Measurements from ENCODE around the gene CHI3L2. TPM values are rescaled to one million over a fixed set of nuclear protein-coding genes. Genes with fewer than 3 reads are reported as not detected.

Gene CHI3L2
- total RNA-seq, 2 experiments from 2014 or later, result 9.2 to 10.4 TPM

DNA sequence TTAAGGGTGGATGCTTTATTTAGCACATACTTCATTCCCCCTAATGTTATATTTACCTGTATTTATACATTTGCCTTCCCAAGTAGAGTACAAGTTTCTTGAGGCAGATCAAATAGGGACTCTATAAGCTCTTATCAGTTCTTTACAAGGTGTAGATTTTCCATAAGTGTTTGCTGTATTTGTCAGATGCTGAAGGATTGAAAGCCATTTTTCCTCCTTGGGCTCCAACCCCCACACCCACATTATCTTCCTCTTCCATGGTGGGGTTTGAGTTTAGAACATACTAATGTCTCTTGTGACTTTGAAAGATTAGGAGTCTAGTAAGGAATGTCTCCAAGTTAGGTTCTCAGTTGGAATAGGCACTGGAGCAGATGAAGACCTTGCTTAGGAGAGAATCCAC is 2.4 kb upstream of the CHI3L2 start:
- Mint-ChIP-seq H3K27me3 (no peaks in the 10 kb centered on the region), H3K4me3 (peak overlapping the region; percentile 58), H3K36me3 (ENCODE audit: low read depth) (peaks cover 2% of the 10 kb centered on the region), H3K9me3 (no peaks in the 10 kb centered on the region), H3K4me1 (ENCODE audit: low read depth) (peaks cover 85% of the 10 kb centered on the region), H3K27ac (peak overlapping the region; percentile 72)
- ChIA-PET CTCF (interaction anchor here (1.0 to 10.3 kb wide), 4 partner anchors 10 to 175 kb away, joined by 3 to 109 read pairs (median 44); no protein-coding TSS in a partner anchor), POLR2A (interaction anchor here (0.9 to 1.9 kb wide), 2 partner anchors 26 to 28 kb away, joined by 3 to 10 read pairs; no protein-coding TSS in a partner anchor)
- TF ChIP-seq, protein P1, sequence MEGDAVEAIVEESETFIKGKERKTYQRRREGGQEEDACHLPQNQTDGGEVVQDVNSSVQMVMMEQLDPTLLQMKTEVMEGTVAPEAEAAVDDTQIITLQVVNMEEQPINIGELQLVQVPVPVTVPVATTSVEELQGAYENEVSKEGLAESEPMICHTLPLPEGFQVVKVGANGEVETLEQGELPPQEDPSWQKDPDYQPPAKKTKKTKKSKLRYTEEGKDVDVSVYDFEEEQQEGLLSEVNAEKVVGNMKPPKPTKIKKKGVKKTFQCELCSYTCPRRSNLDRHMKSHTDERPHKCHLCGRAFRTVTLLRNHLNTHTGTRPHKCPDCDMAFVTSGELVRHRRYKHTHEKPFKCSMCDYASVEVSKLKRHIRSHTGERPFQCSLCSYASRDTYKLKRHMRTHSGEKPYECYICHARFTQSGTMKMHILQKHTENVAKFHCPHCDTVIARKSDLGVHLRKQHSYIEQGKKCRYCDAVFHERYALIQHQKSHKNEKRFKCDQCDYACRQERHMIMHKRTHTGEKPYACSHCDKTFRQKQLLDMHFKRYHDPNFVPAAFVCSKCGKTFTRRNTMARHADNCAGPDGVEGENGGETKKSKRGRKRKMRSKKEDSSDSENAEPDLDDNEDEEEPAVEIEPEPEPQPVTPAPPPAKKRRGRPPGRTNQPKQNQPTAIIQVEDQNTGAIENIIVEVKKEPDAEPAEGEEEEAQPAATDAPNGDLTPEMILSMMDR (IDR thresholded peaks at IDR 0.05), result no peak
- no peak for ATAC-seq
- no peak for DNase-seq
- intact Hi-C loops (cut with micrococcal nuclease), result loop anchor here (5.0 kb wide), 1 partner anchor 33 kb away; no protein-coding TSS in a partner anchor

DNA sequence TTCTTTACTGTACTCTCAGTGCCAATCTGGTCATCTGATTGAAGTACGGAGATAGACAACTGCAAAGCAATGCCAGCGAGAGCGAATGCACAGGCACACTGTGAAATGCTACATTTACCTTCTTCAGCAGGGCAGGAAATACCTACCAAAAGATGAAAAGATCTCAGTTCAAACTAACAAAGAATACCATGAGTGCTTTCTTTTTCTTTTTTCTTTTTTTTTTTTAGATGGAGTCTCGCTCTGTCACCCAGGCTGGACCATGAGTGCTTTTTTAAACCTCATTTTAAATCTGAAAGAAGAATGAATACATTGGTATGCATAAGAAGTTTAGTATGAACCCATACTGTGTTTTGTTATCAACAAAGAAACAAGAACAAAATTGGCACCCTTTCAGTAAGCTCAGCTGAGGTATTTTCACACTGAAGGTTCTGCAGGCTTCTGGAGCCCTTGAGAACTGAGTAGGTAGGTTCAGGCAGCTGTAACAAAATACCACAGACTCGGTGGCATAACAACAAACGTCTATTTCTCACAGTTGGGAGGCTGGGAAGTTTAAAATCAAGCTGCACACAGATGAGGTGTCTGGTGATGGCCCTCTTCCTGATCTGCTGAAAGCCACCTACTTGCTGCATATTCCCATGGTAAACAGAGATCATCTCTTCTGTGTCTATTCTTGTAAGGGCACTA is 1.7 kb upstream of the CHI3L2 start:
- Mint-ChIP-seq H3K27me3 (no peaks in the 10 kb centered on the region), H3K4me3 (peak overlapping the region; percentile 58), H3K36me3 (ENCODE audit: low read depth) (peaks cover 7% of the 10 kb centered on the region), H3K4me1 (ENCODE audit: low read depth) (peaks cover 82% of the 10 kb centered on the region), H3K9me3 (peaks cover 2% of the 10 kb centered on the region), H3K27ac (peak overlapping the region; percentile 72)
- peak; percentile 32 for DNase-seq
- intact Hi-C loops (cut with micrococcal nuclease), result loop anchor here (5.0 kb wide), 1 partner anchor 34 kb away; no protein-coding TSS in a partner anchor
- no peak for ATAC-seq
- TF ChIP-seq, protein P1 (IDR thresholded peaks at IDR 0.05), result no peak
- ChIA-PET CTCF (interaction anchor here (0.8 to 10.3 kb wide), 9 partner anchors 8 to 378 kb away, joined by 3 to 109 read pairs (median 3); no protein-coding TSS in a partner anchor), POLR2A (interaction anchor here (0.9 to 1.9 kb wide), 3 partner anchors 27 to 245 kb away, joined by 3 to 10 read pairs (median 3); no protein-coding TSS in a partner anchor)

DNA sequence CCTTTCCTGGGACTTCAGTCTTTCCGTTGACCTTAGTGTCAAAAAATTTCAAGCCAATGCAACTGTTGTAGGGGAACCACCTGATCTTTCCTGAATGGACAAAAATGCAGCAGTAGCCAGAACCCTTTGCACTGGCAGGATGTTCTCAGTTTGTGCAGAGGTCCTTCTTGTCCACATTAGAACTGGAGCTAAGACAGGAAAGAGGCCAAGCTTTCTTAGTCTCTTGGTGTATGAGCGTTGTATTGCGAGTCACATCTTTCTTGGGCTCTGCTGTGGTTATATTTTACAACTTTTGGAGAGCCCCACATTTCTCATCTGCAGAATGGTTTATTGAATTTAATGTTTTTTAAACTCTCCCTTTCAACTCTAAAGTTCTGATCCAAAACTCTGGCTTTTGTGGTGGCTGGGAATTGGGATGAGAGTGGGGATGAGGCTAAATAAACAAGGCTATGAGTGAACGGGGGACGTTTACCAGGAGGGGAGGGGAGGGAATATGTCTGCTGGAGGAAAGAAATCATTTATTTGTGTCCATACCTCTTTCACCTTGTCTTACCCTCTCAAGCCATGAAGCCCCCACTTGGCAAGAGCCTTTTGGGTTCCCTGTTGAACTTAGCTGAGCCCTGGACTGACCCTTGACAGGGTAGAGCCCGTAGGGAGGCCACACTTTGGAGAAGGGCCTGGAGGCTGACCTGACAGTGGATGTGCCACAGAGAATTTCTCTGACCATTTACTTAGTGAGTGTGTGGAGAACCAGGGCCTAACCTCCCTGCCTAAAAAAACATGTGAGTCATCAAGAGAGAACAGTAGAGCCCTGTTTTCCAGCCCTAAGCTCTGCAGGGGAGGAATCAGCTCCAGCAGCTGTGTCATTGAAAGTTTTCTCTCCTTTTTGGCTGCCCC is 586 bp downstream of the CHI3L2 start:
- no peak overlapping the region for H3K4me3 Mint-ChIP-seq
- ATAC-seq (peak; percentile 57), DNase-seq (peak; percentile 21)
- peak overlapping the region; percentile 47 for H3K27ac Mint-ChIP-seq
- TF ChIP-seq, protein P1 (IDR thresholded peaks at IDR 0.05), result no peak
- peaks cover 2% of the 10 kb centered on the region for H3K9me3 Mint-ChIP-seq
- ChIA-PET CTCF (interaction anchor here (0.9 to 10.3 kb wide), 4 partner anchors 9 to 172 kb away, joined by 4 to 109 read pairs (median 41); no protein-coding TSS in a partner anchor), POLR2A (interaction anchor here (0.8 to 1.6 kb wide), 4 partner anchors 13 to 38 kb away, joined by 3 to 7 read pairs (median 5); no protein-coding TSS in a partner anchor)
- H3K27me3 Mint-ChIP-seq, result no peaks in the 10 kb centered on the region
- H3K36me3 Mint-ChIP-seq (ENCODE audit: low read depth), result peaks cover 7% of the 10 kb centered on the region
- H3K4me1 Mint-ChIP-seq (ENCODE audit: low read depth), result peaks cover 73% of the 10 kb centered on the region
- intact Hi-C loops (cut with micrococcal nuclease), result loop anchor here (5.0 kb wide), 1 partner anchor 36 kb away; no protein-coding TSS in a partner anchor

DNA sequence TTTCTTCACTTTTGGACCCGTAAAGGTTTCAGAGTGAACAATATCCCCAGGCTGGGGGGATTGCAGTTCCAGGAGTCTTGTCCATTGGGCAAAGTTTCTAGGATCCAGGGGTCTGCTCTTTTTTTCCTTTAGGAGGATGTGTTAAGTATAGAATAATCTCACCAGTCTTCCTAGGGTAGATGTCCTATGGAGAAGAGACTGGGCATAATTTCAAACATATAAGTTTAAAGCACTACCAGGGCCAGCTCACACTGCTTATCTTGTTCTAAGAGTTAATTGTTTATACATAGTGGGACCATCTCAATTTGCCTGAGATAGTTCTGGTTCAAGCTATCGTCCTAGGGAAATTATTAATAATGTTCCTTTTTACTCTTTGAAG is 1.2 kb downstream of the CHI3L2 start:
- POLR2A ChIA-PET, result interaction anchor here (0.7 to 1.6 kb wide), 3 partner anchors 14 to 277 kb away, joined by 4 to 7 read pairs (median 6); no protein-coding TSS in a partner anchor
- peaks cover 67% of the 10 kb centered on the region for H3K4me1 Mint-ChIP-seq (ENCODE audit: low read depth)
- DNase-seq, result no peak
- ATAC-seq, result no peak
- intact Hi-C loops (cut with micrococcal nuclease), result loop anchor here (5.0 kb wide), 1 partner anchor 36 kb away; no protein-coding TSS in a partner anchor
- CTCF ChIA-PET, result interaction anchor here (0.9 to 10.3 kb wide), 3 partner anchors 9 to 171 kb away, joined by 3 to 109 read pairs (median 4); no protein-coding TSS in a partner anchor
- no peaks in the 10 kb centered on the region for H3K27me3 Mint-ChIP-seq
- H3K9me3 Mint-ChIP-seq, result peaks cover 2% of the 10 kb centered on the region
- TF ChIP-seq, protein P1 (IDR thresholded peaks at IDR 0.05), result no peak
- no peak overlapping the region for H3K4me3 Mint-ChIP-seq
- H3K27ac Mint-ChIP-seq, result no peak overlapping the region
- H3K36me3 Mint-ChIP-seq (ENCODE audit: low read depth), result peaks cover 7% of the 10 kb centered on the region

Data from activated CD8-positive, alpha-beta T cell treated with anti-CD3 and anti-CD28 coated beads for 36 hours (primary cell).